Lung (tissue), 12 donors: ENCODE results near the gene RALGPS1. TPM values are rescaled to one million over a fixed set of nuclear protein-coding genes. Genes with fewer than 3 reads are reported as not detected.

Experiments used
- ATAC-seq: fragments of 200-7000 bp; cut with Tn5 transposase; one replicate; pipeline ENCODE4 v1.9.1; 2020; ENCODE audit warnings: moderate number of reproducible peaks; ENCODE audit not compliant: insufficient read depth, low FRiP score
- DNase-seq, 3 donors: peaks; one replicate each; pipeline ENCODE4 v3.0.0-alpha.2; 2013 to 2017
- H3K27ac ChIP-seq, 2 donors: one replicate each; pipeline ENCODE4 v1.5.1; 2013; ENCODE audit warnings: mild to moderate bottlenecking in 2 of 2, moderate library complexity in 2 of 2, control low read depth in 1 of 2, inconsistent platforms in 1 of 2, low read depth in 1 of 2, low read length in 1 of 2
- H3K27me3 ChIP-seq, 3 donors: one replicate each; pipeline ENCODE4 v1.5.1; 2013; ENCODE audit warnings: low read length in 2 of 3; ENCODE audit not compliant: control insufficient read depth in 3 of 3, insufficient read depth in 3 of 3
- H3K36me3 ChIP-seq, 4 donors: one replicate each; pipeline ENCODE4 v1.5.1; 2013; ENCODE audit warnings: low read length in 4 of 4, mild to moderate bottlenecking in 1 of 4, moderate library complexity in 1 of 4; ENCODE audit not compliant: control insufficient read depth in 4 of 4, insufficient read depth in 4 of 4
- H3K4me1 ChIP-seq, 5 donors: one replicate each; pipeline ENCODE4 v1.5.1; 2013; ENCODE audit warnings: low read length in 5 of 5, mild to moderate bottlenecking in 2 of 5, moderate library complexity in 1 of 5; ENCODE audit not compliant: control insufficient read depth in 5 of 5, insufficient read depth in 5 of 5
- H3K4me3 ChIP-seq: one replicate; pipeline ENCODE4 v1.5.1; 2013; ENCODE audit warnings: mild to moderate bottlenecking, control low read depth, moderate library complexity
- H3K9ac ChIP-seq, 2 donors: one replicate each; pipeline ENCODE4 v1.5.1; 2013; ENCODE audit warnings: low read length in 2 of 2, control low read depth in 1 of 2; ENCODE audit not compliant: insufficient read depth in 1 of 2
- H3K9me3 ChIP-seq, 4 donors: one replicate each; pipeline ENCODE4 v1.5.1; 2013; ENCODE audit warnings: low read length in 3 of 4, mild to moderate bottlenecking in 1 of 4, moderate library complexity in 1 of 4; ENCODE audit not compliant: control insufficient read depth in 4 of 4, insufficient read depth in 3 of 4
- WGBS, 2 donors: extraction: QIAGEN DNeasy Blood & Tissue Kit; methylation state at CpG; one replicate each; pipeline ENCODE4 v1.1.7; 2013; 5-methylcytosine and 5-hydroxymethylcytosine counted together
- polyA plus RNA-seq, 2 donors: library from polyadenylated mRNA; stranded (reverse); fragments of 200-250 nt; gene quantifications; one replicate each; pipeline ENCODE4 v1.2.1, GENCODE V29; 2013
- total RNA-seq, 2 donors: library from RNA; depleted of rRNA in 1 of 2; stranded (reverse); fragments of >200 nt in 1 of 2; gene quantifications; one replicate each; pipeline ENCODE4 v1.2.1, GENCODE V29; 2014 to 2021
- TF ChIP-seq, protein P1 (sequence below): IDR thresholded peaks from 2 replicates; pipeline ENCODE4 v1.5.1; 2012; ENCODE audit warnings: mild to moderate bottlenecking; ENCODE audit errors: control extremely low read depth, extremely low read depth
- donor health status: control.
- donor health status: control.
- donor health status: Bipolar disorder and iron deficiency.
- donor health status: healthy.
- donor health status: DM: yes; HTN: yes; CAD: no.

The RALGPS1 gene
- total and polyA plus RNA-seq, 4 donors = 3.5 to 30.3 (median 11.9) TPM

GRCh38 chr9:126959336-126959735 is 44.8 kb downstream of the RALGPS1 start:
- Histone ChIP-seq H3K36me3 (no peaks in the 10 kb centered on the region), H3K9ac (no peak overlapping the region), H3K4me1 (peaks cover 1 to 12% (median 3%) of the 10 kb centered on the region in 5 donors), H3K9me3 (no peaks in the 10 kb centered on the region), H3K27me3 (no peaks in the 10 kb centered on the region), H3K27ac (no peak overlapping the region), H3K4me3 (no peak overlapping the region)
- DNase-seq (no peak), ATAC-seq (no peak)
- WGBS, 2 donors = 84 to 90% methylated on average over 3 of the region's 3 CpGs
- TF ChIP-seq, protein P1, sequence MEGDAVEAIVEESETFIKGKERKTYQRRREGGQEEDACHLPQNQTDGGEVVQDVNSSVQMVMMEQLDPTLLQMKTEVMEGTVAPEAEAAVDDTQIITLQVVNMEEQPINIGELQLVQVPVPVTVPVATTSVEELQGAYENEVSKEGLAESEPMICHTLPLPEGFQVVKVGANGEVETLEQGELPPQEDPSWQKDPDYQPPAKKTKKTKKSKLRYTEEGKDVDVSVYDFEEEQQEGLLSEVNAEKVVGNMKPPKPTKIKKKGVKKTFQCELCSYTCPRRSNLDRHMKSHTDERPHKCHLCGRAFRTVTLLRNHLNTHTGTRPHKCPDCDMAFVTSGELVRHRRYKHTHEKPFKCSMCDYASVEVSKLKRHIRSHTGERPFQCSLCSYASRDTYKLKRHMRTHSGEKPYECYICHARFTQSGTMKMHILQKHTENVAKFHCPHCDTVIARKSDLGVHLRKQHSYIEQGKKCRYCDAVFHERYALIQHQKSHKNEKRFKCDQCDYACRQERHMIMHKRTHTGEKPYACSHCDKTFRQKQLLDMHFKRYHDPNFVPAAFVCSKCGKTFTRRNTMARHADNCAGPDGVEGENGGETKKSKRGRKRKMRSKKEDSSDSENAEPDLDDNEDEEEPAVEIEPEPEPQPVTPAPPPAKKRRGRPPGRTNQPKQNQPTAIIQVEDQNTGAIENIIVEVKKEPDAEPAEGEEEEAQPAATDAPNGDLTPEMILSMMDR = no peak

GRCh38 chr9:126959917-126960316 is 45.3 kb downstream of the RALGPS1 start:
- no peaks in the 10 kb centered on the region for H3K36me3 ChIP-seq
- DNase-seq (no peak), ATAC-seq (no peak)
- H3K27me3 ChIP-seq = no peaks in the 10 kb centered on the region
- peaks cover 3 to 12% (median 7%) of the 10 kb centered on the region in 5 donors for H3K4me1 ChIP-seq
- no peak overlapping the region for H3K27ac ChIP-seq
- no peaks in the 10 kb centered on the region for H3K9me3 ChIP-seq
- TF ChIP-seq, protein P1 = no peak
- H3K4me3 ChIP-seq = no peak overlapping the region
- no peak overlapping the region for H3K9ac ChIP-seq

- ATAC-seq (peak; percentile 35), DNase-seq (peak in 2 of 3 donors; percentile 54 to 67)
- Histone ChIP-seq H3K4me1 (peaks cover 0 to 16% (median 11%) of the 10 kb centered on the region in 5 donors), H3K4me3 (no peak overlapping the region), H3K27ac (peak overlapping the region; percentile 34 to 81), H3K27me3 (no peaks in the 10 kb centered on the region), H3K9ac (no peak overlapping the region), H3K36me3 (no peaks in the 10 kb centered on the region), H3K9me3 (no peaks in the 10 kb centered on the region)
- 74 to 86% methylated on average over 6 of the region's 6 CpGs for WGBS, 2 donors
- TF ChIP-seq, protein P1 = no peak
Measured at GRCh38 chr9:126962336-126962735, 47.8 kb downstream of the RALGPS1 start.

- WGBS, 2 donors = 62 to 72% methylated on average over 3 of the region's 3 CpGs
- peak; percentile 29 for ATAC-seq
Measured at GRCh38 chr9:126965077-126965476, 50.5 kb downstream of the RALGPS1 start.

More at GRCh38 chr9:126965077-126965476, 50.5 kb downstream of the RALGPS1 start:
- DNase-seq = peak in 2 of 3 donors; percentile 83 to 86
- Histone ChIP-seq H3K36me3 (no peaks in the 10 kb centered on the region), H3K4me1 (peaks cover 0 to 16% (median 9%) of the 10 kb centered on the region in 5 donors), H3K4me3 (no peak overlapping the region), H3K27me3 (no peaks in the 10 kb centered on the region), H3K9me3 (no peaks in the 10 kb centered on the region), H3K27ac (peak overlapping the region in 1 of 2 donors; percentile 26), H3K9ac (peak overlapping the region in 1 of 2 donors; percentile 40)
- TF ChIP-seq, protein P1 = no peak
